ENCODE measurements around the gene OSBP2. TPM values are rescaled to one million over a fixed set of nuclear protein-coding genes. Genes with fewer than 3 reads are reported as not detected.

The OSBP2 gene
- total and polyA plus RNA-seq, 2 of the 13 experiments (the other 11 are each of a cell fraction or from before 2014, with no cell fraction given) = 5.0 to 7.7 TPM

DNA sequence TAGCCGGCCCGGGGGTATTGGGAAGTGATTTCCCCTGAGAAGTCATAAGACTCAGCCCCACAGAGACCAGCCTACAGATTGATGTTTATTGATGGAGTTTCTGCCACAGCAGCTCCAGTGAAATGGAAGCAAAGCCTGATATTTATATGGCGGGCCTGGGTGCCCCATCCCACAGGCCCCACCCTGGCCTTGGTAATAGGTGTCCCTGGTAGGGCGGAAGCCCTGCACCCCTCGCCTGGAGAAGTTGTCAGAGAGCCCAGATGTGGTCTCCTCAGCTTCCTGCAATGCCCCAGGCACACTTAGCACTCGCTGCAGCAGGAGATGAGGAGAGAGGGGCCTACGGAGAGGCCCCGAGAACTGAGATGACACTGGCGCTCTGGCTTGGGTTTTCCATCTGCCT, 166.5 kb downstream of the OSBP2 start:
- 69% methylated on average over 8 of the region's 9 CpGs for WGBS (ENCODE audit: low lambda C conversion rate)
- no peak overlapping the region for H2AFZ ChIP-seq (ENCODE audit: low read length)
- TF ChIP-seq MTERF4 (CRISPR knock-in tag; IDR thresholded peaks at IDR 0.05) (no peak), ZFAT (CRISPR knock-in tag; conservative IDR thresholded peaks at IDR 0.05) (no peak), CENPT (CRISPR knock-in tag; IDR thresholded peaks at IDR 0.05; ENCODE audit: low read depth) (no peak), ATF3 (CRISPR knock-in tag; IDR thresholded peaks at IDR 0.05) (no peak), E2F5 (CRISPR knock-in tag; conservative IDR thresholded peaks at IDR 0.05) (no peak), ZNF761 (CRISPR knock-in tag; conservative IDR thresholded peaks at IDR 0.05) (no peak), CBFB (CRISPR knock-in tag; IDR thresholded peaks at IDR 0.05) (no peak)
- DNase-seq (ENCODE audit: low spot score) (no peak), ATAC-seq (no peak), FAIRE-seq (no peak)
- H3K4me1 ChIP-seq (ENCODE audit: insufficient read depth, low read length) = peaks cover 19% of the 10 kb centered on the region
- H3K9me3 ChIP-seq (ENCODE audit: low read length) = no peaks in the 10 kb centered on the region
- no peak overlapping the region for H3K9ac ChIP-seq (ENCODE audit: insufficient read depth, low read depth, low read length)
- ChIA-PET CTCF (ENCODE audit: low intra/inter-chr PET ratio, low total read pairs) (no interaction called here), POLR2A (no interaction called here)
- no peaks in the 10 kb centered on the region for H4K20me1 ChIP-seq (ENCODE audit: insufficient read depth, low read length)
- no peak overlapping the region for H3K4me3 ChIP-seq (replicated peaks in 1 of 3; ENCODE audit: insufficient read depth in 1 of 3, low read depth in 2 of 3, low read length in 3 of 3)
- no peaks in the 10 kb centered on the region for H3K36me3 ChIP-seq (replicated peaks in 1 of 2; ENCODE audit: control insufficient read depth in 1 of 2, insufficient read depth in 2 of 2, low read length in 2 of 2)
- in situ Hi-C loops (cut with HindIII; ENCODE audit: extremely low pct_ligation_motif_present, low pct_unique_long_range_greater_than_20kb) (no loop called here), intact Hi-C loops (cut with micrococcal nuclease; ENCODE audit: unreplicated experiment) (no loop called here)
- H3K27me3 ChIP-seq (ENCODE audit: control insufficient read depth in 1 of 2, insufficient read depth in 2 of 2, low read length in 2 of 2) = 0 out of 5 replicates have a peak, but pooled peaks cover 0 to 1% of the 10 kb centered on the region in 2 experiments
- H3K79me2 ChIP-seq (ENCODE audit: insufficient read depth, low read length) = no peaks in the 10 kb centered on the region
- H3K27ac ChIP-seq (ENCODE audit: extremely low read length, insufficient read depth, low read length) = no peak overlapping the region
- H3K4me2 ChIP-seq (ENCODE audit: low read depth, low read length) = no peak overlapping the region
- BruUV-seq (replicated peaks) = no TSS peak
